Fibroblast of the aortic adventitia (primary cell): ENCODE measurements around the gene MGA. TPM values are rescaled to one million over a fixed set of nuclear protein-coding genes. Genes with fewer than 3 reads are reported as not detected.
"Not testable (repeated sequence)": the region's sequence is repeated elsewhere in the genome, so short reads cannot be mapped to it uniquely, and the experiment has no call there.

Source experiments
- DNase-seq: peaks from one replicate; pipeline ENCODE4 v3.0.0-alpha.2; 2010; ENCODE audit warnings: low read depth
- H3K4me3 ChIP-seq: 2 replicates; pipeline ENCODE4 v1.5.1; 2011; ENCODE audit warnings: low read depth, mild to moderate bottlenecking, control low read depth, low read length, moderate library complexity
- total RNA-seq: library from RNA; depleted of rRNA; stranded (reverse); fragments of >200 nt; gene quantifications from 2 replicates; pipeline ENCODE4 v1.2.3, GENCODE V29; 2012; ENCODE audit warnings: low replicate concordance
- TF ChIP-seq, protein P1 (sequence below): IDR thresholded peaks from 2 replicates; pipeline ENCODE4 v1.5.1; 2011; ENCODE audit warnings: mild to moderate bottlenecking, low read length, control low read depth, inconsistent platforms; ENCODE audit not compliant: insufficient read depth

The MGA gene
- total RNA-seq, 1 donor: 49.2 TPM

GRCh38 chr15:41732483-41732882, 72.3 kb downstream of the MGA start:
- TF ChIP-seq, protein P1, sequence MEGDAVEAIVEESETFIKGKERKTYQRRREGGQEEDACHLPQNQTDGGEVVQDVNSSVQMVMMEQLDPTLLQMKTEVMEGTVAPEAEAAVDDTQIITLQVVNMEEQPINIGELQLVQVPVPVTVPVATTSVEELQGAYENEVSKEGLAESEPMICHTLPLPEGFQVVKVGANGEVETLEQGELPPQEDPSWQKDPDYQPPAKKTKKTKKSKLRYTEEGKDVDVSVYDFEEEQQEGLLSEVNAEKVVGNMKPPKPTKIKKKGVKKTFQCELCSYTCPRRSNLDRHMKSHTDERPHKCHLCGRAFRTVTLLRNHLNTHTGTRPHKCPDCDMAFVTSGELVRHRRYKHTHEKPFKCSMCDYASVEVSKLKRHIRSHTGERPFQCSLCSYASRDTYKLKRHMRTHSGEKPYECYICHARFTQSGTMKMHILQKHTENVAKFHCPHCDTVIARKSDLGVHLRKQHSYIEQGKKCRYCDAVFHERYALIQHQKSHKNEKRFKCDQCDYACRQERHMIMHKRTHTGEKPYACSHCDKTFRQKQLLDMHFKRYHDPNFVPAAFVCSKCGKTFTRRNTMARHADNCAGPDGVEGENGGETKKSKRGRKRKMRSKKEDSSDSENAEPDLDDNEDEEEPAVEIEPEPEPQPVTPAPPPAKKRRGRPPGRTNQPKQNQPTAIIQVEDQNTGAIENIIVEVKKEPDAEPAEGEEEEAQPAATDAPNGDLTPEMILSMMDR: no peak
- DNase-seq: no peak
- H3K4me3 ChIP-seq: no peak overlapping the region

GRCh38 chr15:41734079-41734478, 73.9 kb downstream of the MGA start:
- TF ChIP-seq, protein P1: no peak
- no peak for DNase-seq
- no peak overlapping the region for H3K4me3 ChIP-seq

DNA sequence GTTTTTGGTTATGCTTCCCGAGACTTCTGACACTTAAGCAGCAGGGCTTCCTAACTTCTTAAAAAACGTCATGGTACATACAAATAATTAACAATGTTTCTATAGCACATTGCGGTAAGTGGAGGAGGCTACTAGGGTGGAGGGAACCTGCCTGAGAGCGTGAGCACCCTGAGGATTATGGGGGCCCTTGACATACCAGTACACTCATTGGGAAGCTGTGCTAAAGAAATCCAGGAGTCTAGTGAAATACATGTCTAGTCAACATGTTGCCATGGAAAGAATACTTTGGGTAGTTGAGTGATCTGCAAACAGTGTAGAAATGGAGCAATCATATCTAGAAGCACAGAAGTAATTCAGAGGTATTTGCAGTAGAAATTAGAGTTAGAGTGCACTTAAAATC, 74.8 kb downstream of the MGA start:
- DNase-seq: no peak
- no peak overlapping the region for H3K4me3 ChIP-seq
- TF ChIP-seq, protein P1: no peak

- not testable (repeated sequence) for DNase-seq, H3K4me3 ChIP-seq
Measured at GRCh38 chr15:41735492-41735891, 75.3 kb downstream of the MGA start.

GRCh38 chr15:41746802-41747201, 86.6 kb downstream of the MGA start:
- TF ChIP-seq, protein P1: no peak
- DNase-seq: peak; percentile 30
- H3K4me3 ChIP-seq: no peak overlapping the region

DNA sequence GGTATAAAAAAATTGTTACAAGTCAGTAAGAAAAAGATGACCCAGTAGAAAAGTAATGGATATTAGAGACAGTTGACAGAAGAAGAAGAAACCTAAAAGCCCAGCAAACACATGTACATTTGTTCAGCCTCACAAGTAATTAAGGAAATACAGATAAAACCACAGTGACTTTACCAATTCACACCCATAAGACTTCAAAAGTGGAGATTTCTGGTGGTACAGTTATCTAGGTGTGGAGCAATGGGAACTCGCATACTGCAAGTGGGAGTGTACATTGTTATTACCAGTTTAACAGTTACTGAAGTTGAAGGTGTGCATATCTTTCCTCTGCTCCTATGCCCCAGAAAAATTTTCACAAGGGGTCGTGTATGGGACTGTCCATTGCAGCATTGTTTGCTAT, 96.0 kb downstream of the MGA start:
- TF ChIP-seq, protein P1: no peak
- no peak for DNase-seq
- H3K4me3 ChIP-seq: no peak overlapping the region

DNA sequence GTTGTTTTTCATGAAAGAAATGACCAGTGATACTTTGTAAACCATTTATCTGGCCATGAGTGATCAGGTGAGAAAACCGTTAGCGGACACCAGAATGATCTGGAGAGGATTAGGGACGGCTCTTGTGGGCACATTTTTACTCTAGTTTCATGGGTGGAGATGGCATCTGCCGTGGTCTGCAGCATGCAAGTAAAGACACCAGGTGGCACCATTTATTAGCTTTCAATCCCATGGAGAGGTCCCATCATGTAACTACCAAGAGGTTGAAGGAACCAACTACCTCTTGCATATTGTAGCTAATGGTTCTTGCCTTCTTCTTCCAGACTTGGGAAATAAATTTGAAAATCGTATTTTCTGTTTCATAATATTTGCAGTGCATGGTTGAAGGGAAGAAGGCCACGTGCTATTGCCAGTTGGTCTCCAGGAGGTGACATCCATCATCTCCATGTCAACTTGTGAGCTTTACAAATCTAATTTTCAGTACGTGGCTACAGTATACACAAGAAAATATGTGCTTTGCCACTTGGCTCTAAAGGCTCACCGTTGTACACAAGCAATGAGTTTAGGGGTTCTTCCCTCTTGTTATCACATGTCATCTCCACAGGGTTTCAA, 112.6 kb downstream of the MGA start:
- DNase-seq: peak; percentile 83
- no peak overlapping the region for H3K4me3 ChIP-seq
- TF ChIP-seq, protein P1: peak; percentile 77
